Thoracic aorta (tissue), 2 donors: ENCODE measurements around the gene TUT1. TPM values are rescaled to one million over a fixed set of nuclear protein-coding genes. Genes with fewer than 3 reads are reported as not detected.
A peak's percentile ranks its signal among the peaks of the same experiment; 100 is the strongest.

ENCODE experiments used
- ATAC-seq: fragments of 150-250 bp; one replicate; pipeline ENCODE4 v1.8.0; 2017; ENCODE audit warnings: low read depth; ENCODE audit not compliant: insufficient number of reproducible peaks, low FRiP score
- DNase-seq: peaks from one replicate; pipeline ENCODE4 v3.0.0-alpha.2; 2020; ENCODE audit warnings: low spot score
- H3K27ac ChIP-seq, 2 donors: fragments of 200-600 bp; sonication (generic); 1 replicate in 1 of 2; 2 replicates in 1 of 2; pipeline ENCODE4 v1.5.1; 2016; ENCODE audit warnings: mild to moderate bottlenecking in 2 of 2, moderate library complexity in 2 of 2
- H3K27me3 ChIP-seq: fragments of 200-600 bp; sonication (generic); replicated peaks from 2 replicates; pipeline ENCODE4 v1.6.0; 2016; ENCODE audit warnings: mild to moderate bottlenecking; ENCODE audit not compliant: insufficient read depth
- H3K36me3 ChIP-seq: fragments of 200-600 bp; sonication (generic); one replicate; pipeline ENCODE4 v1.5.1; 2016
- H3K4me1 ChIP-seq, 2 donors: fragments of 200-600 bp; sonication (generic); 1 replicate in 1 of 2; 2 replicates in 1 of 2; pipeline versions ENCODE4 v1.5.1 to v1.6.0; 2016; ENCODE audit warnings: low read depth in 2 of 2, mild to moderate bottlenecking in 1 of 2; ENCODE audit not compliant: control insufficient read depth in 1 of 2
- H3K4me3 ChIP-seq: fragments of 200-600 bp; sonication (generic); 2 replicates; pipeline ENCODE4 v1.5.1; 2016; ENCODE audit warnings: mild to moderate bottlenecking
- H3K9me3 ChIP-seq: fragments of 200-600 bp; sonication (generic); 2 replicates; pipeline ENCODE4 v1.5.1; 2016
- CTCF ChIP-seq: fragments of 200-600 bp; sonication (generic); IDR thresholded peaks from one replicate; pipeline ENCODE4 v1.5.1; 2019; ENCODE audit warnings: antibody characterized with exemption
- total RNA-seq, 2 donors: library from RNA; depleted of rRNA; stranded (reverse); fragments of >200 nt; gene quantifications; one replicate each; pipeline versions ENCODE4 v1.1.0 to v1.2.3, GENCODE V29; 2016

TUT1 gene
- total RNA-seq, 2 donors from 2014 or later: 9.5 to 12.5 TPM

- no peaks in the 10 kb centered on the region for H3K9me3 ChIP-seq
- peak overlapping the region; percentile 91 for H3K4me3 ChIP-seq
- H3K27me3 ChIP-seq: no peaks in the 10 kb centered on the region
- peaks cover 49 to 66% of the 10 kb centered on the region in 2 donors for H3K4me1 ChIP-seq
- H3K36me3 ChIP-seq: no peaks in the 10 kb centered on the region
- H3K27ac ChIP-seq: peak overlapping the region; percentile 98
- no peak for ATAC-seq
- TF ChIP-seq CTCF: no peak
- DNase-seq: no peak
Measured at GRCh38 chr11:62543680-62544444, 47.5 kb downstream of the TUT1 start.

GRCh38 chr11:62542750-62543567 lies 48.4 kb downstream of the TUT1 start:
- Histone ChIP-seq H3K4me1 (peaks cover 49 to 66% of the 10 kb centered on the region in 2 donors), H3K27ac (peak overlapping the region; percentile 98), H3K36me3 (no peaks in the 10 kb centered on the region), H3K9me3 (no peaks in the 10 kb centered on the region), H3K27me3 (no peaks in the 10 kb centered on the region), H3K4me3 (peak overlapping the region; percentile 91)
- ATAC-seq (no peak), DNase-seq (no peak)
- TF ChIP-seq CTCF: peak; percentile 100

GRCh38 chr11:62542111-62542745 lies 49.1 kb downstream of the TUT1 start:
- DNase-seq (no peak), ATAC-seq (no peak)
- H3K4me1 ChIP-seq: peaks cover 50 to 66% of the 10 kb centered on the region in 2 donors
- peak overlapping the region; percentile 98 for H3K27ac ChIP-seq
- H3K9me3 ChIP-seq: no peaks in the 10 kb centered on the region
- peak overlapping the region; percentile 91 for H3K4me3 ChIP-seq
- no peaks in the 10 kb centered on the region for H3K36me3 ChIP-seq
- H3K27me3 ChIP-seq: no peaks in the 10 kb centered on the region
- TF ChIP-seq CTCF: no peak

- DNase-seq: no peak
- Histone ChIP-seq H3K9me3 (no peaks in the 10 kb centered on the region), H3K4me1 (peaks cover 52 to 74% of the 10 kb centered on the region in 2 donors), H3K4me3 (peak overlapping the region; percentile 91), H3K27ac (peak overlapping the region; percentile 98), H3K36me3 (peaks cover 4% of the 10 kb centered on the region), H3K27me3 (no peaks in the 10 kb centered on the region)
- TF ChIP-seq CTCF: no peak
- ATAC-seq: no peak
Measured at GRCh38 chr11:62540804-62541701, 50.3 kb downstream of the TUT1 start.
